Spleen (tissue), 7 donors: ENCODE data around the gene LPAR3.

Experiments used
- CTCF ChIP-seq, 11 experiments: fragments of 200-600 bp in 7 of 11; fragments of 450-650 bp in 4 of 11; sonication (generic) in 4 of 11; IDR thresholded peaks in 8 of 11; conservative IDR thresholded peaks in 3 of 11; 1 replicate in 7 of 11; 2 replicates in 4 of 11; pipeline versions ENCODE4 v1.4.0 to v1.8.0; 2016 to 2021; ENCODE audit warnings: antibody characterized with exemption in 11 of 11, inconsistent platforms in 4 of 11, mild to moderate bottlenecking in 1 of 11
- POLR2A ChIP-seq, 3 donors: fragments of 450-650 bp; IDR thresholded peaks; one replicate each; pipeline ENCODE4 v1.5.1; 2017; ENCODE audit warnings: antibody characterized with exemption in 3 of 3, mild to moderate bottlenecking in 1 of 3
- POLR2AphosphoS5 ChIP-seq, 3 donors: sonication (generic); formaldehyde crosslinking; IDR thresholded peaks; one replicate each; pipeline ENCODE4 v1.5.1; 2017; ENCODE audit warnings: antibody characterized with exemption in 3 of 3
- donor health status: DM: no; HTN: no; CAD: no; lungs with moderate emphysema.
- donor health status: DM: no; HTN: no; CAD: no.
- donor health status: DM: no; HTN: no; CAD: no.

GRCh38 chr1:84912726-84913554, 19.9 kb upstream of the LPAR3 start:
- TF ChIP-seq CTCF (IDR thresholded peaks at IDR 0.05 in 8 of 11, conservative IDR thresholded peaks at IDR 0.05 in 3 of 11) = no peak
- TF ChIP-seq POLR2A (IDR thresholded peaks at IDR 0.05) = no peak
- TF ChIP-seq POLR2AphosphoS5 (IDR thresholded peaks at IDR 0.05) = no peak
